Activated T-cell treated with anti-CD3 and anti-CD28 coated beads for 4 hours (primary cell): ENCODE data around the gene TFDP2.
"Not testable (repeated sequence)": the region's sequence is repeated elsewhere in the genome, so short reads cannot be mapped to it uniquely, and the experiment has no call there.

Experiments
- DNase-seq: peaks from one replicate; pipeline ENCODE4 v3.0.0-alpha.2; 2020

TFDP2 gene

GRCh38 chr3:142013326-142013980, 135.9 kb downstream of the TFDP2 start:
- DNase-seq: no peak

DNA sequence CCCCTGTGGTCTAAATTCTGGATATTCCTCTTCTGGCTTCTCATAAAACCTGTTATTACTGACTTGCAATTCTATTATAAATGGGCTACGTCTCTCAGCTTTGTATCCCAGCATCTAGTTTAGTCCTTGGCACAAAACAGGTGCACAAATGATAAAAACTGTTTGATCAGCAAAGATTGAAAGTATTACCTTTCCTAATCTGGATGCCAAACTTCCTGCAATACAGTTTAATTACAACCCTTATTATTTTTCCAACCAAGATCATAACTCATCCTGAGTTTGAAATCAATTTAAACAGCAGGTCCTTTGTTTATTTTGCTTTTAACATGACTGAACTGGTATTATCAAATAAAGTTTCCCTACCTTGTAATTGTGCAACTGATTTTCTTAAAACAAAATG, 140.3 kb downstream of the TFDP2 start:
- DNase-seq: no peak

- no peak for DNase-seq
Observed at GRCh38 chr3:142007710-142008399, 141.5 kb downstream of the TFDP2 start.

- DNase-seq: not testable (repeated sequence)
Observed at GRCh38 chr3:142004957-142005356, 144.4 kb downstream of the TFDP2 start.

DNA sequence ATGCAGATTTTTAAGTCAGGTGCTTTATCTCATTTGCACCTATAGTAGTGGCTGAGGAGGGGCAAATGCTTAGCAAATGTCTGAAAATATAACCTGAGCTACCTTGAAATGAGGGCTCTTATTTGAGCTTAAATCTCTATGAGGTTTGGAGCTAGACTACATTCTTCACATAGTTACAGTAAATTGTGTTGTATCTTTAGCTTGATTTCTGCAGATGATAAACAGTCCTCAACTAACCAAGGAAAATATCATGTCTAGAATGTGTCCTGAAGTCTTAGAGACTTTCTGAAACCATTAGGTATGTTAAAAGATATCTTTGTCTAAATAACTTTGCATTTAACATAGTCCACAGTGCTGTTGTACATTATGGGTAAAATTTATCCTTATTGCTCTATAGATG, 145.3 kb downstream of the TFDP2 start:
- no peak for DNase-seq

DNA sequence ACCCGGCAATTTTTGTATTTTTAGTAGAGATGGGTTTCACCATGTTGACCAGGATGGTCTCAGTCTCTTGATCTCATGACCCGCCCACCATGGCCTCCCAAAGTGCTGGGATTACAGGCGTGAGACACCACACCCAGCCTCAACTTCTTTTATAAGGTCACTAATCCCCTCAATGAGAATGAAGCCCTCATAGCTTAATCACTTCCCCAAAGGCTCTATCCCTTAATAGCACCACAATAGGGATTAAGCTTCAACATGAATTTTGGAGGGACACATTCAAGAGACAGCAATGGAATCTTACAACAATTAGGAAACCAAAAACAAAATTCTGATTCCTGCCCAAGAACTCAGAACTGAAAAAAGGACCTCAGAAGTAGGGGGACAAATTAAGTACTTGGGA, 146.1 kb downstream of the TFDP2 start:
- DNase-seq: no peak

DNA sequence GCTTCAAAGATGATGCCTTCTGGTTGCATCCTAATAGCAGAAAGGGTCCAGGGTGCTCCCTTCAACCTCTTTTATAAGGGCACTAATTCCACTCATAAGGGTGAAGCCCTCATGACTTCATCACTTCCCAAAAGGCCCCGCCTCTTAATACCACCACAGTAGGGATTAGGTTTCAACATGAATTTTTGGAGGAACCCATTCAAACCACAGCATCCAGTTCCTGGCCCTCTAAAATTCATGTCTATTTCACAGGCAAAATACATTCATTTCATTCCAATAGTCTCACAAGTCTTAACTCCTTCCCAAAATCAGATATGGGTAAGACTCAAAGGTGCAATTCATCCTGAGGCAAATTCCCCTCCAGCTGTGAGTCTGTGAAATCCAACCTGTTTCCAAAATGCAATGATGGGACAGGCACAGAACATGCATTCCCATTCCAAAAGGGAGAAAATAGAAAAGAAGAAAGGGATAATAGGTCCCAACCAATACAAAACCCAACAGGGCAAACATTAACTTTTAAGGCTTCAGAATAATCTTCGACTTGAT, 148.9 kb downstream of the TFDP2 start:
- DNase-seq: no peak

DNA sequence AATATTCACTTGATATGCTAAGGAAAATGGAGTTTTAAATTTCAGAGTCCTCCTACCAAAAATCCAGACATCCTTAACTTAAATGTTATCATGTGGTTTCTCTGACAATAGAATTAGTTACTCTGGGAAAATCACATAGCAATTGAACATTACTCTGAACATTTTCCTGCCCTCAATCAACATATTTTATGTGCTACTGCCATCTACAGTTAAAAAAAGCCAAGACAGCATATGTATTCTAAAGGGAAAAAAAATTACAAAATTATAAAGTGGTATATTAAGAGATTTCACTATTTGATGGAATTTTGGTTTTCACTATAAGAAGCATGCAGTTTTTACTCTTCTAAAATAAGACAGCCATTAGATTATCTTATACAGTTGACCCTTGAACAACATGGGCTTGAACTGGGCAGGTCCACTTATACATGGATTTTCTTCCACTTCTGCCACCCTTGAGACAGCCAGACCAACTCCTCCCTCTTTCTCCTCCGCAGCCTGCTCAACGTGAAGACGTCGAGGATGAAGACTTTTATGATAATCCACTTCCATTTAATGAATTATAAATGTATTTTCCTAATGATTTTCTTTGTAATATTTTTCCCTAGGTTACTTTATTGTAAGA, 150.6 kb downstream of the TFDP2 start:
- DNase-seq: no peak

DNA sequence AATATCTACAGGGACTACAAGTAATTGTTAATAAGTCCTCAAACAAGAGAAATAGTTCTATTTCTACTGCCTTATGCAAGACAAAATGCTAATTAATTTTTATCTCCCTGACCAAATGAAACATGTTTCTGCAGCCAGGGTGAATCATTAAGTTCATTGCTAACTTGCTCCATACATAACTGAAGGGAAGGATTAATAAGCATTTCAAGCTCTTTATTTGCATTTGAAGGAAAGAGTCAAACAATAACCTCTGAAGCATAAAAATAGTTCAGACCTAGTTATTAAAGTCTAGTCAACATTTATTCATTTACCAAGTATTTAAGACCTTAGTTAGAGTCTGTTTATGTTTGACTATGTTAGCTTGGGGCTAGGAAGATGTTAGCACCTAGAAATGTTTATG, 152.9 kb downstream of the TFDP2 start:
- no peak for DNase-seq

GRCh38 chr3:141994856-141995255, 154.5 kb downstream of the TFDP2 start:
- DNase-seq: no peak

DNA sequence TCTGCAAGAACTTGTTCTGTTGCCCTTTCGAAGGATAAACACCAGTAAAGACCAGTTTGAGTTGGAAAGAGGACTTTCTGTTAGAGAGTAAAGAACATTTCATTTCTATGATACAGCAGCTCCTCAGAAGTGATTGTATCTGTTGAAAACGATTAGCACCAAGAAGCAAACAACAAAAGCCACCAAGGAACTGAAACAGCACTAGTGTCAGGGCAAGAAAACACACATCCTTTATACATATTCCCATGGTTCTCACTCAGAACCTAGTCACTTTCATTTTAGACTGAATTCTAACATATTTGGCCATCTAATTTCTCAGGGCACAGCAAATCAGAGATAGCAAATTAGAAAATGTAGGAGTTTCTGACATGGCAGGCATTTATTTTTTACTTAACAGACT, 156.8 kb downstream of the TFDP2 start:
- DNase-seq: no peak

DNA sequence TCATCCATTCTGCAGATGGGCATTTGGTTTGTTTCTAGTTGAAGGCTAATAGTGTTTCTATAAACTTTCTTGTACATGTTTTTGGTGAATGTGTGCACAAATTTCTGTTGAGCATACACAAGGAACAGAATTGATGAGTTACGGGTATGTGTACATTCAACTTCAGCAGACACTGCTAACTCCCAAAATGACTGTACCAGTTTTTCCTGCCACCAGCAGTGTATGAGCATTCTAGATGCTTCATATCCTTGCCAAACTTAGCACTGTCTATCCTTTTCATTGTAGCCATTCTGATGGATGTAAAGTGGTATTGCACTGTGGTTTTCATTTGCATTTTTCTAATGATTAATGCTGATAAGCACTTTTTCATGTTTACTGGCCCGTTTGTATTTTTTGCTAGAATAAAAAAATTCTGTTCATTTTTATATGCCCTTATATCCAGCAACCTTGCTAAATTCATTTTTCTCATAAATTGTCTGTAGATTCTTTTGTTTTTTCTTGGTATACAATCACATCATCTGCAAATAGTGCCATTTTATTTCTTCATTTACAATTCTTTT, 162.7 kb downstream of the TFDP2 start:
- no peak for DNase-seq

GRCh38 chr3:141981084-141981483, 168.3 kb downstream of the TFDP2 start:
- DNase-seq: no peak

GRCh38 chr3:141979050-141979671, 170.2 kb downstream of the TFDP2 start:
- no peak for DNase-seq

GRCh38 chr3:141974777-141975176, 174.6 kb downstream of the TFDP2 start:
- not testable (repeated sequence) for DNase-seq

DNA sequence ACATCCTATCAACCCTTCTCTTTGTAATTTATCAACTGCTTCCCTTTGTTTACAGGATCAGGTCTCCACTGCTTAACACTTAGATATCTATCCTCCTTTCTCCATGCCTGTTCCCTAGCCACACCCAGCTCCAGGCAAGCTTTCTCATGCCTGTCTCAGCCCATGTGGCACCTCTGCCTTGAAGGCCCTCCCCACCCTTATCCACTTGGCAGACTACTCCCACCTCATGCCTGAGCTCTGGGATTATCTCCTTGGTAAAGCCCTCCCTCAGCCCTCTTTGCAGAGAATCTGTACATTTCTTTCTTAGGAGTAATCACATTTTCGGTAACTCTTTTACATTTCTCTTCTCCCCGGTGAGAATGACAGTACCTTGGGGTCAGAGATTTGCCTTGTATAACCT, 176.9 kb downstream of the TFDP2 start:
- DNase-seq: no peak

- no peak for DNase-seq
Observed at GRCh38 chr3:141971571-141971970, 177.8 kb downstream of the TFDP2 start.

DNA sequence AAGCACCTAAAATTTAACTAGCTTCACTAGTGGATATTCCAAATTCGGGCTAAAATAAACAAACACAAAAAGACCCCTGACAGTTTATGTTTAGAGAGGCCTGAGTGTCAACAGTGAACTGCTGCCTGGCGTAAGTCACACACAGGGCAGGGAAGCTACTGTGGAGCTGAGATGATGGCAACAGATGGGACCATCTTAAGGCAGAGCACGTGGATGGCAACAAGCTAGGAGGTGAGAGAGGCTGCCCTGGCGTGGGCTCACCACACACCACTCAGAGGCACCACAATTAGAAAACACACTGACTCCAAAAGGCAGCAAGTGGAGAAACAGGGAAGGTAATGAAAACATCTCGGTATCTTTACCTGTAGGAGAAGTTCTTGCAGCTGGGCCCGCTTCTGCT, 179.6 kb downstream of the TFDP2 start:
- DNase-seq: no peak

GRCh38 chr3:141965471-141965870, 183.9 kb downstream of the TFDP2 start:
- no peak for DNase-seq

DNA sequence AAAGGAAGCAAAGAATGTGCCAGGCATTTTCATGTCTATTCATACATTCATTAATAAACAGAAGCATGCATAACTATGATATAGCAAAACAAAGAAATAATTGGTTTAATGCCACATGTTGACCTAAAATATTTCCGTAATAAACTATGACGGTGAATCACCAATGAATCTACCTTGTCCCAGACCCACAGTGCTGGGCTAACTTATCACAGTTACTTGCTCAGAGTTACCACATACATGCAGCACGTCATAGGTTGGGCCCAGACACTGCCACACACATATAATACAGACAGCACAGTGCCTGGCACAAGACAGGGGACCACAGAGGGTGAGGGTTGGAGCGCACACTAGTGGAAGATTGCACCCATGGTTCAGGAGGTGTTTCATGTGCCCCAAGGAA, 186.0 kb downstream of the TFDP2 start:
- DNase-seq: no peak

GRCh38 chr3:141960731-141961130, 188.6 kb downstream of the TFDP2 start:
- no peak for DNase-seq

DNA sequence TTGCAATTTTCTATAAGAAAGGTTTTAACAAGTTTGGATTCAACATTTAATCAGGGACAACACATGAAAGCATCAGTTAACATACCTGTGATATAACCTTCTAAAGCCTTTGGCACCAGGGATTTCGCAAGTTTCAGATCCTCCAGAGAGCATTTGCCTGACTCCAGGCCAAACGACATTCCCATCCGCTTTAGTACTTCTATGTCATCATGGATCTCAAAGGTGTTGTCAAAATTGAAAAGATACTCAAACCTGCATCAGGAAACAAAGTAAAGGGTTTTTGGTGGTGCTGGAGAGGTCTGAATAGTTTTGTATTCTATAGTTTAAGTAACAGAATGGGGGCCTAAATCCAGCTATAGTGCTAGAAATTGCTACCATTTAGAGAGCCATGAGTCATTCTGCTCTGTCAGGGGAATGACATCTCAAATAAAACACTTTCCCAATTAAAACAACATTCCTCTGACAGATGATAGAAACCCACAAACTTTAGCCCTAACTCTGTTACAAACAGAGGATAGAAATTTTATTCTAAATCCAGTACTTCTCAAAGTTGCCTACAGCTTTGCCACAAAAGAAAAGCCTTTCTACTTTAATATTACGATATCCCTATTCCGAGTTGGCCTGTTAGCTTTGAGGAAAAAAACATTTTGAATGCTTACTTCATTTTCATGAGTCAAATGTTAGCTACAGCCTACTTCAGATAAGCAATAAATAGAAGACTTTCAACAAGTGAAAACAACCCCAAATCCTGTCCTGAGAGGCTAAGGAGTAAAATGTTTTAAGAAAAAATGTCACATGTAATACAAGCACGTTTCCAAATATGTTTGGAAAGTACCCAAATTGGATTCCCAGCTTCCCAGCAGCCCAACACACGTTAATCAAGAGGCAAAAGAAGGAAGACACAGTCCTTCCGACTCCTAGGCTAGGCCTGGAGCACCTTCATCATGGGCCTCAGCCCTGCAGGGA, 189.5 kb downstream of the TFDP2 start:
- no peak for DNase-seq
